ENCODE measurements around the gene FTH1. TPM values are rescaled to one million over a fixed set of nuclear protein-coding genes. Genes with fewer than 3 reads are reported as not detected.

The FTH1 gene
- total and polyA plus RNA-seq, 2 of the 8 experiments (the other 6 are each of a cell fraction or from before 2014, with no cell fraction given) = 1,153 to 1,461 TPM

GRCh38 chr11:61945191-61945590 is 22.2 kb downstream of the FTH1 start (continued):
- TF ChIP-seq TAF1 (IDR thresholded peaks at IDR 0.05; ENCODE audit: low read depth, low read length) (no peak), RXRA (IDR thresholded peaks at IDR 0.05; ENCODE audit: insufficient read depth, low read depth, low read length) (no peak), CHD1 (IDR thresholded peaks at IDR 0.05; ENCODE audit: low read depth, low read length) (no peak)

All from H1 (cell line).